H9 (cell line): ENCODE measurements around the gene SLC5A1. TPM values are rescaled to one million over a fixed set of nuclear protein-coding genes. Genes with fewer than 3 reads are reported as not detected.

Experiments used
- DNase-seq: peaks from one replicate; pipeline ENCODE4 v3.0.0-alpha.2; 2017
- H2AFZ ChIP-seq: one replicate; pipeline ENCODE4 v1.6.1; 2013; ENCODE audit warnings: mild to moderate bottlenecking, low read length, control low read depth, moderate library complexity
- H2AK5ac ChIP-seq: 2 replicates; pipeline ENCODE4 v1.6.1; 2013; ENCODE audit warnings: low read length, control low read depth, mixed read lengths; ENCODE audit not compliant: insufficient read length
- H2BK120ac ChIP-seq: one replicate; pipeline ENCODE4 v1.6.1; 2013; ENCODE audit warnings: low read depth, mild to moderate bottlenecking, low read length, control low read depth, inconsistent platforms; ENCODE audit not compliant: poor library complexity, severe bottlenecking
- H2BK12ac ChIP-seq: 2 replicates; pipeline ENCODE4 v1.6.1; 2013; ENCODE audit warnings: low read length, control low read depth, mixed read lengths, low read depth; ENCODE audit not compliant: insufficient read length
- H2BK15ac ChIP-seq: 2 replicates; pipeline ENCODE4 v1.6.1; 2013; ENCODE audit warnings: low read depth, low read length, control low read depth
- H2BK20ac ChIP-seq: one replicate; pipeline ENCODE4 v1.6.1; 2013; ENCODE audit warnings: low read depth, mild to moderate bottlenecking, low read length, control low read depth, inconsistent platforms; ENCODE audit not compliant: poor library complexity, severe bottlenecking
- H2BK5ac ChIP-seq: 2 replicates; pipeline ENCODE4 v1.6.1; 2013; ENCODE audit warnings: low read length, control low read depth, mixed read lengths; ENCODE audit not compliant: insufficient read length
- H3K14ac ChIP-seq: 2 replicates; pipeline ENCODE4 v1.6.1; 2013; ENCODE audit warnings: low read length, control low read depth; ENCODE audit not compliant: insufficient read depth
- H3K18ac ChIP-seq: 2 replicates; pipeline ENCODE4 v1.6.1; 2013; ENCODE audit warnings: low read depth, mild to moderate bottlenecking, mixed read lengths, low read length, control low read depth; ENCODE audit not compliant: insufficient read length
- H3K23ac ChIP-seq: 2 replicates; pipeline ENCODE4 v1.6.1; 2013; ENCODE audit warnings: low read length, control low read depth, mixed read lengths, low read depth; ENCODE audit not compliant: insufficient read length
- H3K23me2 ChIP-seq: 2 replicates; pipeline ENCODE4 v1.6.1; 2013; ENCODE audit warnings: low read depth, mild to moderate bottlenecking, mixed read lengths, low read length, control low read depth; ENCODE audit not compliant: insufficient read length, poor library complexity, severe bottlenecking
- H3K27ac ChIP-seq: 2 replicates; pipeline ENCODE4 v1.5.1; 2013; ENCODE audit warnings: low read length, control low read depth, mixed read lengths, low read depth; ENCODE audit not compliant: insufficient read length
- H3K27me3 ChIP-seq: 2 replicates; pipeline ENCODE4 v1.6.1; 2013; ENCODE audit warnings: low read length, control low read depth, inconsistent platforms; ENCODE audit not compliant: insufficient read depth
- H3K4ac ChIP-seq: 2 replicates; pipeline ENCODE4 v1.6.1; 2013; ENCODE audit warnings: low read depth, mild to moderate bottlenecking, control low read depth, inconsistent platforms, low read length, moderate library complexity
- H3K4me1 ChIP-seq: 2 replicates; pipeline ENCODE4 v1.6.1; 2013; ENCODE audit warnings: low read length, control low read depth, inconsistent platforms; ENCODE audit not compliant: insufficient read depth
- H3K4me2 ChIP-seq: 2 replicates; pipeline ENCODE4 v1.6.1; 2013; ENCODE audit warnings: low read length, control low read depth, mixed read lengths; ENCODE audit not compliant: insufficient read length, insufficient read depth
- H3K56ac ChIP-seq: 2 replicates; pipeline ENCODE4 v1.6.1; 2013; ENCODE audit warnings: low read depth, mild to moderate bottlenecking, mixed read lengths, low read length, control low read depth; ENCODE audit not compliant: insufficient read length
- H3K79me1 ChIP-seq: 2 replicates; pipeline ENCODE4 v1.6.1; 2013; ENCODE audit warnings: low read depth, mild to moderate bottlenecking, moderate library complexity, low read length, control low read depth, inconsistent platforms; ENCODE audit not compliant: insufficient read depth, poor library complexity, severe bottlenecking
- H3K79me2 ChIP-seq: 2 replicates; pipeline ENCODE4 v1.6.1; 2013; ENCODE audit warnings: low read length, control low read depth, inconsistent platforms; ENCODE audit not compliant: insufficient read depth
- H3K9ac ChIP-seq: 2 replicates; pipeline ENCODE4 v1.6.1; 2013; ENCODE audit warnings: low read length, control low read depth, mixed read lengths; ENCODE audit not compliant: insufficient read length; ENCODE audit errors: extremely low read depth
- H3K9me3 ChIP-seq: one replicate; pipeline ENCODE4 v1.6.1; 2013; ENCODE audit warnings: low read depth, low read length, inconsistent platforms; ENCODE audit not compliant: control insufficient read depth
- H3T11ph ChIP-seq: one replicate; pipeline ENCODE4 v1.6.1; 2013; ENCODE audit warnings: mild to moderate bottlenecking, low read length, control low read depth, inconsistent platforms
- H4K20me1 ChIP-seq: one replicate; pipeline ENCODE4 v1.6.1; 2013; ENCODE audit not compliant: control insufficient read depth, insufficient read length, insufficient read depth
- H4K5ac ChIP-seq: 2 replicates; pipeline ENCODE4 v1.6.1; 2013; ENCODE audit warnings: low read depth, mild to moderate bottlenecking, mixed read lengths, low read length, control low read depth; ENCODE audit not compliant: insufficient read length
- H4K8ac ChIP-seq: replicated peaks from 2 replicates; pipeline ENCODE4 v1.6.1; 2013; ENCODE audit warnings: low read length, control low read depth, mixed read lengths, low read depth; ENCODE audit not compliant: insufficient read length
- H4K91ac ChIP-seq: 2 replicates; pipeline ENCODE4 v1.6.1; 2013; ENCODE audit warnings: low read depth, mild to moderate bottlenecking, moderate library complexity, mixed read lengths, low read length, control low read depth; ENCODE audit not compliant: insufficient read length
- H3K27ac Mint-ChIP-seq, 3 experiments: 2 replicates in 2 of 3; 3 replicates in 1 of 3; pipeline ENCODE4 v1.8.0; 2020 to 2021; ENCODE audit warnings: mixed read lengths in 3 of 3, mild to moderate bottlenecking in 1 of 3, moderate library complexity in 1 of 3
- H3K27me3 Mint-ChIP-seq: 2 replicates; pipeline ENCODE4 v1.8.0; 2021; ENCODE audit warnings: low read depth, mild to moderate bottlenecking, moderate library complexity, mixed read lengths
- H3K36me3 Mint-ChIP-seq, 3 experiments: 2 replicates in 2 of 3; 3 replicates in 1 of 3; pipeline ENCODE4 v1.8.0; 2020 to 2021; ENCODE audit warnings: low read depth in 3 of 3, mixed read lengths in 3 of 3; ENCODE audit not compliant: insufficient read depth in 1 of 3
- H3K4me1 Mint-ChIP-seq, 2 experiments: 2 replicates each; pipeline ENCODE4 v1.8.0; 2020; ENCODE audit warnings: mixed read lengths in 2 of 2
- H3K4me3 Mint-ChIP-seq, 2 experiments: 2 replicates in 1 of 2; 3 replicates in 1 of 2; pipeline ENCODE4 v1.8.0; 2020 to 2021; ENCODE audit warnings: mild to moderate bottlenecking in 2 of 2, mixed read lengths in 2 of 2, moderate library complexity in 1 of 2
- H3K9me3 Mint-ChIP-seq, 2 experiments: 2 replicates in 1 of 2; 3 replicates in 1 of 2; pipeline ENCODE4 v1.8.0; 2020; ENCODE audit warnings: mild to moderate bottlenecking in 2 of 2, mixed read lengths in 2 of 2, moderate library complexity in 1 of 2
- WGBS: extraction: QIAGEN DNeasy Blood & Tissue Kit; methylation state at CpG from one replicate; pipeline ENCODE4 v1.1.7; 2013; ENCODE audit warnings: missing lambda C conversion rate, low lambda C conversion rate, mixed read lengths; ENCODE audit not compliant: insufficient read length; ENCODE audit errors: extremely low coverage; 5-methylcytosine and 5-hydroxymethylcytosine counted together
- total RNA-seq: library from RNA; stranded (reverse); gene quantifications from 2 replicates; pipeline ENCODE4 v1.2.1, GENCODE V29; 2021
- TF ChIP-seq, protein P1 (sequence below): fragments of 200-600 bp; sonication (generic); conservative IDR thresholded peaks from 3 replicates; pipeline ENCODE4 v1.8.0; 2021; ENCODE audit warnings: antibody characterized with exemption, mild to moderate bottlenecking

The SLC5A1 gene
- total RNA-seq, 1 experiment from 2014 or later = not detected

GRCh38 chr22:32043391-32043790 is 330 bp downstream of the SLC5A1 start:
- Histone ChIP-seq H3T11ph (no peak overlapping the region), H3K23me2 (no peaks in the 10 kb centered on the region), H3K27me3 (no peaks in the 10 kb centered on the region; the same call in 1 of the 2 replicates), H4K20me1 (no peaks in the 10 kb centered on the region), H3K9me3 (no peaks in the 10 kb centered on the region), H3K56ac (no peak overlapping the region), H3K27ac (no peak overlapping the region), H2AFZ (no peak overlapping the region), H2BK15ac (no peak overlapping the region), H3K79me1 (no peaks in the 10 kb centered on the region), H2BK20ac (no peak overlapping the region), H3K14ac (no peak overlapping the region), H3K4me1 (no peaks in the 10 kb centered on the region), H4K5ac (no peak overlapping the region), H2BK12ac (no peak overlapping the region), H2BK5ac (no peak overlapping the region), H3K4ac (no peak overlapping the region), H3K9ac (no peak overlapping the region), H2BK120ac (no peak overlapping the region), H3K79me2 (no peaks in the 10 kb centered on the region), H3K4me2 (no peak overlapping the region), H2AK5ac (no peak overlapping the region), H3K18ac (no peak overlapping the region), H4K8ac (no peak overlapping the region), H3K23ac (no peak overlapping the region), H4K91ac (no peak overlapping the region)
- no peaks in the 10 kb centered on the region for H3K9me3 Mint-ChIP-seq
- no peak overlapping the region; a peak in 1 of 7 replicates for H3K27ac Mint-ChIP-seq
- no peaks in the 10 kb centered on the region for H3K36me3 Mint-ChIP-seq
- no CpG with 5 or more reads among the region's 9 CpGs for WGBS
- no peak for DNase-seq
- H3K4me1 Mint-ChIP-seq = no peaks in the 10 kb centered on the region
- peaks cover 83% of the 10 kb centered on the region for H3K27me3 Mint-ChIP-seq
- TF ChIP-seq, protein P1, sequence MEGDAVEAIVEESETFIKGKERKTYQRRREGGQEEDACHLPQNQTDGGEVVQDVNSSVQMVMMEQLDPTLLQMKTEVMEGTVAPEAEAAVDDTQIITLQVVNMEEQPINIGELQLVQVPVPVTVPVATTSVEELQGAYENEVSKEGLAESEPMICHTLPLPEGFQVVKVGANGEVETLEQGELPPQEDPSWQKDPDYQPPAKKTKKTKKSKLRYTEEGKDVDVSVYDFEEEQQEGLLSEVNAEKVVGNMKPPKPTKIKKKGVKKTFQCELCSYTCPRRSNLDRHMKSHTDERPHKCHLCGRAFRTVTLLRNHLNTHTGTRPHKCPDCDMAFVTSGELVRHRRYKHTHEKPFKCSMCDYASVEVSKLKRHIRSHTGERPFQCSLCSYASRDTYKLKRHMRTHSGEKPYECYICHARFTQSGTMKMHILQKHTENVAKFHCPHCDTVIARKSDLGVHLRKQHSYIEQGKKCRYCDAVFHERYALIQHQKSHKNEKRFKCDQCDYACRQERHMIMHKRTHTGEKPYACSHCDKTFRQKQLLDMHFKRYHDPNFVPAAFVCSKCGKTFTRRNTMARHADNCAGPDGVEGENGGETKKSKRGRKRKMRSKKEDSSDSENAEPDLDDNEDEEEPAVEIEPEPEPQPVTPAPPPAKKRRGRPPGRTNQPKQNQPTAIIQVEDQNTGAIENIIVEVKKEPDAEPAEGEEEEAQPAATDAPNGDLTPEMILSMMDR = no peak
- H3K4me3 Mint-ChIP-seq = no peak overlapping the region
